Smooth muscle cell (in vitro differentiated cells): Measurements from ENCODE around the gene KCNA10. TPM values are rescaled to one million over a fixed set of nuclear protein-coding genes. Genes with fewer than 3 reads are reported as not detected.

Source experiments
- DNase-seq: peaks from one replicate; lab custom pipeline; 2025; ENCODE audit not compliant: unreplicated experiment; lab: John Stamatoyannopoulos, UW
- H2AFZ ChIP-seq: fragments of 200-600 bp; sonication (generic); 2 replicates; pipeline ENCODE4 v1.6.0; 2016; ENCODE audit warnings: antibody characterized with exemption, low read depth, mild to moderate bottlenecking
- H3F3A ChIP-seq: fragments of 200-600 bp; sonication (generic); 2 replicates; pipeline ENCODE4 v1.6.0; 2017; ENCODE audit warnings: antibody characterized with exemption, low read depth
- H3K27ac ChIP-seq: fragments of 200-600 bp; sonication (generic); 2 replicates; pipeline ENCODE4 v1.5.1; 2016; ENCODE audit warnings: low read depth, mild to moderate bottlenecking
- H3K27me3 ChIP-seq: fragments of 200-600 bp; sonication (generic); 2 replicates; pipeline ENCODE4 v1.6.1; 2016; ENCODE audit warnings: low read depth, mild to moderate bottlenecking
- H3K36me3 ChIP-seq: fragments of 200-600 bp; sonication (generic); 2 replicates; pipeline ENCODE4 v1.5.1; 2016; ENCODE audit warnings: low read depth
- H3K4me1 ChIP-seq: fragments of 200-600 bp; sonication (generic); 2 replicates; pipeline ENCODE4 v1.5.1; 2016; ENCODE audit warnings: low read depth
- H3K4me2 ChIP-seq: fragments of 200-600 bp; sonication (generic); 2 replicates; pipeline ENCODE4 v1.6.0; 2016; ENCODE audit warnings: mild to moderate bottlenecking
- H3K4me3 ChIP-seq: fragments of 200-600 bp; sonication (generic); 2 replicates; pipeline ENCODE4 v1.5.1; 2016; ENCODE audit warnings: mild to moderate bottlenecking
- H3K79me2 ChIP-seq: fragments of 200-600 bp; sonication (generic); 2 replicates; pipeline ENCODE4 v1.6.0; 2016; ENCODE audit warnings: low read depth, mild to moderate bottlenecking
- H3K9ac ChIP-seq: fragments of 200-600 bp; sonication (generic); 2 replicates; pipeline ENCODE4 v1.6.0; 2016; ENCODE audit warnings: low read depth
- H3K9me3 ChIP-seq: fragments of 200-600 bp; sonication (generic); replicated peaks from 2 replicates; pipeline ENCODE4 v1.5.1; 2016; ENCODE audit warnings: low read depth
- H4K20me1 ChIP-seq: fragments of 200-600 bp; sonication (generic); 2 replicates; pipeline ENCODE4 v1.6.0; 2016; ENCODE audit warnings: low read depth
- WGBS: methylation state at CpG from one replicate; pipeline ENCODE4 v1.1.7; 2016; ENCODE audit warnings: low lambda C conversion rate; 5-methylcytosine and 5-hydroxymethylcytosine counted together
- polyA plus RNA-seq: library from polyadenylated mRNA; unstranded; fragments of >200 nt; fragmentation: Nextera tagmentation; extraction: Ambion mirVana; gene quantifications from 2 replicates; pipeline ENCODE4 v1.2.1, GENCODE V29; 2016
- total RNA-seq: library from RNA; depleted of rRNA; stranded (reverse); fragments of >200 nt; gene quantifications from 2 replicates; pipeline ENCODE4 v1.2.3, GENCODE V29; 2014
- TF ChIP-seq, protein P1 (sequence below): fragments of 200-600 bp; sonication (generic); IDR thresholded peaks from 2 replicates; pipeline ENCODE4 v1.5.1; 2017; ENCODE audit warnings: borderline replicate concordance, mild to moderate bottlenecking, antibody characterized with exemption; ENCODE audit not compliant: insufficient read depth, poor library complexity, severe bottlenecking

KCNA10 gene
- total and polyA plus RNA-seq, 2 experiments from 2014 or later = not detected

DNA sequence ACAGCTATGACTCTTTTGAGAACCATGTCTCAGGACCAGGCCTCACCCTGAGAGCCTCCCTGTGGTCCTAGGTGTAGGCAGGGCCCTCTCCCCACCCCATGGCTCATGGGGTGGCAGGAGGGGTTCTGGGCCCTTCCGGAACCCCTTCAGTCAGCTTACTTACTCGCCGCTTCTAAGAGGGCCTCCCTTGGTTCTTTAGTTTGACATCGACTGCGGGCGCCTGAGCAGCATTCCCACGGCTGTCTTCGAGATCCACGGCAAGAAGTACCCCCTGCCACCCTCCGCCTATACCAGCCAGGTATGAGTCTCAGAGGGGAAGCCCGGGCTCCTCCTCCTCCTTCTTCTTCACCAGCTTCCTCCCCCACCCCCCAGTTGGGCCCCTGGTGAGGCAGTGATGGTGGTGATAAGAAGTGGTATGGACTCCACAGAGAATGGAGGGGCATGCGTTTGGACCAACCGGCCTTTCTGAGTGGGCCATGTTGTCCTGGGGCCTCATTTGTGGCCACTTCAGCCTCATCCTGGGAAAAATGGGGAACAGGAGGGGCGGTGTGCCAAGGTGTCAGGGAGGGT, 28.9 kb downstream of the KCNA10 start:
- H3K36me3 ChIP-seq = no peaks in the 10 kb centered on the region
- 92% methylated on average over 14 of the region's 14 CpGs for WGBS
- H3K4me1 ChIP-seq = no peaks in the 10 kb centered on the region
- no peaks in the 10 kb centered on the region for H4K20me1 ChIP-seq
- no peak for DNase-seq
- no peaks in the 10 kb centered on the region for H3K9me3 ChIP-seq
- H3K27me3 ChIP-seq = no peaks in the 10 kb centered on the region
- no peaks in the 10 kb centered on the region for H3F3A ChIP-seq
- H3K4me2 ChIP-seq = no peak overlapping the region
- H3K4me3 ChIP-seq = no peak overlapping the region
- H3K27ac ChIP-seq = no peak overlapping the region
- TF ChIP-seq, protein P1, sequence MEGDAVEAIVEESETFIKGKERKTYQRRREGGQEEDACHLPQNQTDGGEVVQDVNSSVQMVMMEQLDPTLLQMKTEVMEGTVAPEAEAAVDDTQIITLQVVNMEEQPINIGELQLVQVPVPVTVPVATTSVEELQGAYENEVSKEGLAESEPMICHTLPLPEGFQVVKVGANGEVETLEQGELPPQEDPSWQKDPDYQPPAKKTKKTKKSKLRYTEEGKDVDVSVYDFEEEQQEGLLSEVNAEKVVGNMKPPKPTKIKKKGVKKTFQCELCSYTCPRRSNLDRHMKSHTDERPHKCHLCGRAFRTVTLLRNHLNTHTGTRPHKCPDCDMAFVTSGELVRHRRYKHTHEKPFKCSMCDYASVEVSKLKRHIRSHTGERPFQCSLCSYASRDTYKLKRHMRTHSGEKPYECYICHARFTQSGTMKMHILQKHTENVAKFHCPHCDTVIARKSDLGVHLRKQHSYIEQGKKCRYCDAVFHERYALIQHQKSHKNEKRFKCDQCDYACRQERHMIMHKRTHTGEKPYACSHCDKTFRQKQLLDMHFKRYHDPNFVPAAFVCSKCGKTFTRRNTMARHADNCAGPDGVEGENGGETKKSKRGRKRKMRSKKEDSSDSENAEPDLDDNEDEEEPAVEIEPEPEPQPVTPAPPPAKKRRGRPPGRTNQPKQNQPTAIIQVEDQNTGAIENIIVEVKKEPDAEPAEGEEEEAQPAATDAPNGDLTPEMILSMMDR = no peak
- H3K9ac ChIP-seq = no peak overlapping the region
- H3K79me2 ChIP-seq = no peaks in the 10 kb centered on the region
- no peak overlapping the region for H2AFZ ChIP-seq

DNA sequence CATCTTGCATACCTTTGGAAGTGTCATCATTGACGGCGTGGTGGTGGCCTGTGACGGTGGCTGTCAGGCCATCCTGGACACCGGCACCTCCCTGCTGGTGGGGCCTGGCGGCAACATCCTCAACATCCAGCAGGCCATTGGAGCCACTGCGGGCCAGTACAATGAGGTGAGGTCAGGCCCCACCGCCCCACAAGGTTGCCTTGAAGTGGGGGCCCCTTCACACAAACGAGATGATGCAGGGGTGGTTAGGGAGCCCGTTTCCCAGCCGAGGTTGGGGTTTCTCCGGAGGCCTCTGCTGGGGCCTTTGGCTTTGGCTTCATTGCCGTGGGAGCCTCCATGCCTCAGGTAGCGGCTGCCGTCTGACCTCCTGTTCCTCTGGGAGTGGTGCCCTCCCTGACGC, 29.6 kb downstream of the KCNA10 start:
- DNase-seq = no peak
- TF ChIP-seq, protein P1 = no peak
- Histone ChIP-seq H3K4me2 (no peak overlapping the region), H2AFZ (no peak overlapping the region), H3K9me3 (no peaks in the 10 kb centered on the region), H3K36me3 (no peaks in the 10 kb centered on the region), H3K4me3 (no peak overlapping the region), H3K9ac (no peak overlapping the region), H3K27ac (no peak overlapping the region), H3K4me1 (no peaks in the 10 kb centered on the region), H3K79me2 (no peaks in the 10 kb centered on the region), H3K27me3 (no peaks in the 10 kb centered on the region), H4K20me1 (no peaks in the 10 kb centered on the region), H3F3A (no peaks in the 10 kb centered on the region)
- 98% methylated on average over 15 of the region's 15 CpGs for WGBS

- DNase-seq = no peak
- TF ChIP-seq, protein P1 = no peak
- no peaks in the 10 kb centered on the region for H3K79me2 ChIP-seq
- H3K9me3 ChIP-seq = no peaks in the 10 kb centered on the region
- no peak overlapping the region for H3K4me3 ChIP-seq
- H3K36me3 ChIP-seq = no peaks in the 10 kb centered on the region
- no peaks in the 10 kb centered on the region for H4K20me1 ChIP-seq
- H3K27me3 ChIP-seq = no peaks in the 10 kb centered on the region
- no peak overlapping the region for H3K9ac ChIP-seq
- no peak overlapping the region for H3K27ac ChIP-seq
- H3K4me2 ChIP-seq = no peak overlapping the region
- no peak overlapping the region for H2AFZ ChIP-seq
- no peaks in the 10 kb centered on the region for H3F3A ChIP-seq
- WGBS = 66% methylated on average over 3 of the region's 3 CpGs
- H3K4me1 ChIP-seq = no peaks in the 10 kb centered on the region
Observed at GRCh38 chr1:110488867-110489266, 30.1 kb downstream of the KCNA10 start.

DNA sequence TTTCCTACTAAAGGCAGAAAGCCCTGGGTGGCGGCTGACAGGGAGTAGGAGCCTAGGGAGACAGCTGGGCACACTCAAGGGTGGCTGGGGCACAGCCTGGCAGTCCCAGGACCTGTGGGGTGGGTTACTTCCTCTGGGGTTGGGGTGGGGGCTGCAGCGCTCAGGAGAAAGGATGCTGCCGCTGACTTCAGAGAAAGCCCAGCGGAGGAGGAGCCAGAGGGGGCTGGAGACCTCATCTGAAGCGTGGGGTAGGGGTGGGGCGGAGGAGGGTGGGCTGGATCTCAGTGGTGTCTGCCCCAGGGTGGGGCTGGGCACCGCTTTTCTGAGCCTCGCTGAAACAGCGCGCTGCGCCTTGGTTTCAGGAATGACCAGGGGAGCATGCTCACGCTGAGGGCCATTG, 30.8 kb downstream of the KCNA10 start:
- Histone ChIP-seq H3F3A (no peaks in the 10 kb centered on the region), H2AFZ (no peak overlapping the region), H3K4me1 (no peaks in the 10 kb centered on the region), H3K27me3 (no peaks in the 10 kb centered on the region), H3K9ac (no peak overlapping the region), H4K20me1 (no peaks in the 10 kb centered on the region), H3K9me3 (no peaks in the 10 kb centered on the region), H3K4me3 (no peak overlapping the region), H3K79me2 (no peaks in the 10 kb centered on the region), H3K27ac (no peak overlapping the region), H3K4me2 (no peak overlapping the region), H3K36me3 (no peaks in the 10 kb centered on the region)
- TF ChIP-seq, protein P1 = no peak
- DNase-seq = no peak
- 96% methylated on average over 10 of the region's 12 CpGs for WGBS
